Measurements from ENCODE around the gene ANO2.

Gene ANO2

DNA sequence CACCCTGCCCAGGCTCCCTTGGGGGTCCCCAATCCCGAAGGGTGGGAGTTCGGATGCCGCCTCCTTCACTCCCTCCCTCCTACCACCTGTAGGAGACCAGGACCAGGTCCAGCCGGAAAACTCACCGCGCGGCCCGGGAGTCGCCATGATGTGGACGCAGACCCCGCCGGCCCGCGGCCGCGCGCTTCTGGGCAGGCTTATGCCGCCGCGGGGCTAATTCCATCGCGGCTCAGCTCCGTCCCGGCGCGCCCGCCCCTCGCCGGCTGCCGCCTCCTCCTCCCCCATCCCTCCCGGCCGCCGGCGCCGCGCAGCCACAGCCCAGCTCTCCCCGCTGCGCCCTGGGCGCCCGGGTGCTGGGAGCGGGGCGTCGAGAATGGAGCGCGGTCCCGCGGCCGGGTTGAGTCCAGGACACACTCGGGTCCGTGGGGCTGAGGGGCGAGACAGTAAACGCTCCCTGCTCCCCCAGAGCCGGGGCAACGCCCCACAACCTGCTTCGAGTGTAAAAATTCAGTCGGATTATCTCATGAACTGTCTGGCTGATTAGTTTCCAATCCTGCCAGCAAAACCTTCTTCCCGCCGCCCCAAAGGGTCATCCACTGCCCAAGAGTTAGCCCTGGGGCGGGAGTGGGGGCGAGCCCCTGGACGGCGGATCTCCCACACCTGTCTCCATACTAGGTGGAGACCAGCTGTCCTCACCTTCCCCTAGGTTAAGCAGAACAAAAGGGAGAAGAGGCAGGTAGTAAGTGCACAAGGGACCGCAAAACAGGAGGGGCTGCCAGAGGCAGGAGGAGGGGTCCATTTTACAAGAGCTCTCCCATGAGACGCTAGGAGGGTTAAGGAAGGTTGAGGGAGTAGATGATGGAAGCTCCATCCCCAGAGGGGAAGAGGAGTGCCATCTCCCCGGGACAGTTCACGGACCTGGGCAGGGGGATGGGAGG, at the start of gene ANO2:
TSS of gene ANO2 (minus strand) at position 189 of the 938 bp plus-strand sequence. CDS start at position 147, 42 bp downstream.
- peaks cover 0 to 5% of the 10 kb centered on the region in 2 donors for H3K4me1 Mint-ChIP-seq
- no peak for ATAC-seq (replicated peaks)
- H3K4me3 Mint-ChIP-seq = peak within 1 kb of the TSS; percentile 14 to 21
- H3K9me3 Mint-ChIP-seq = peaks cover 0 to 1% of the 10 kb centered on the region in 2 donors
- H3K27ac Mint-ChIP-seq = no peak within 1 kb of the TSS
- no peaks in the 10 kb centered on the region for H3K36me3 Mint-ChIP-seq
- peaks cover 69 to 78% of the 10 kb centered on the region in 2 donors for H3K27me3 Mint-ChIP-seq
- DNase-seq = no peak

DNA sequence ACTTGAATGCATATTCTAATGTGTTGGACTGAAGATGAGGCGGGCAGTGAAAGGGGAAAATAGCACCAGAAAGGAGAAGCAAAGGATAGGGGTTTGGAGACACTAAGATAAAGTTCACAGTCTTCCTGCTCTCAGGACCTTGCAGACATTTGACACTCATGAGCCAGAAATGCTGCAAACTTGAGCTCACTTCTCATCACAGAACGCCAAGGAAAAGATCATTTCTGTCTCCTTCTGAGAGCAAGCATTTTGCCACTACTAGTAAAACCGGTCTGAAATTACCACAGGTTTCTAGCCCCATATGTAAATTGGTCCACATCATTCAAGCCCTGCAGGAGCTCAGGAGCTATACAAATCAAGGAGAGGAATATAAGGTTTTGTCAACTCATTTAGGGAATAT, 44.6 kb upstream of the ANO2 start:
- Mint-ChIP-seq H3K36me3 (no peaks in the 10 kb centered on the region), H3K27me3 (peaks cover 9 to 11% of the 10 kb centered on the region in 2 donors), H3K4me1 (peaks cover 0 to 3% of the 10 kb centered on the region in 2 donors), H3K9me3 (no peaks in the 10 kb centered on the region), H3K27ac (no peak overlapping the region), H3K4me3 (no peak overlapping the region)
- ATAC-seq (replicated peaks) (no peak), DNase-seq (no peak)

DNA sequence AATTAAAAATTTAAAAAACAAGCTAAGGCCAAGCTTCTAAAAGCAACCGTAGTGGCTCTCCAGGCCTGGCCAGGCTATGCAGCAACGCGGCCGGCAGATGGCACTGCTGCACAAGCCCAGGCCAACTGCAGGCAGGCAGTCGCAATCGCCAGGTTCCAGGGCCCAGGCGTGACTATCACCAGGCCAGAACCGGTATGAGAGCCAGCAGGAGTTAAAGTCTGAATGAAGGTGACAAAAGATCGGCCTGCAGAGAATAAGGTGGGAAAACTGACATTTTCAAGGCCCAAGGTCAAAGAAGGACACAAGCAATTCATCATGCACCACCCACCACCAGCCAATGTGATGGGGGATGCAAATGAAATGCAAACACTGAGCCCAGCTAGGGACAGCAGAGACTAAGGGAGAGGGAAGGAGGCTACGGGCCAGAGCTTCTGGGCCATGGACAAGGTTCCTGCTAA, 43.6 kb upstream of the ANO2 start:
- Mint-ChIP-seq H3K36me3 (no peaks in the 10 kb centered on the region), H3K4me3 (no peak overlapping the region), H3K9me3 (no peaks in the 10 kb centered on the region), H3K27me3 (peaks cover under 1 to 7% of the 10 kb centered on the region in 2 donors), H3K4me1 (peaks cover 0 to 3% of the 10 kb centered on the region in 2 donors), H3K27ac (no peak overlapping the region)
- ATAC-seq (replicated peaks) (peak; percentile 96 to 98), DNase-seq (peak; percentile 64)

DNA sequence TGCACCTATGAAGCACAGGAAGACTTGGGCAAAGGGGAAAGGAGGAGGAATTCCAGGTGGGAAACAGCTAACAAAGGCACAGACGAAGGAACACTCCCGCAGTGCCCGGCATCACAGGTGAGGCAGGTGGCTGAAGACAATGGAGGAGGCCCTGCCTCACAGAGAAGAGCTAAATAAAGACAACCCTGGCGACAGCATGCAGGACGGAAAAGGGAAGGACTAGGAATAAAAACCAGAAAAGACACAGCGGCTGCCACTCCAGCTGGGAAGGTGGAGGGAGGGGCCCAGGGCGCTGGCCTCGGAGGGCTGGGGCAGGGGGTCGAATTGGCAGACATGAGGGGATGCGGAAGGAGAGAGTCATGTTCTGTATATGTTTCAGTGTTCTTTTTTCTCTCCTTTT, 43.0 kb upstream of the ANO2 start:
- Mint-ChIP-seq H3K9me3 (no peaks in the 10 kb centered on the region), H3K4me3 (no peak overlapping the region), H3K27ac (no peak overlapping the region), H3K4me1 (peaks cover 0 to 3% of the 10 kb centered on the region in 2 donors), H3K27me3 (peaks cover 0 to 7% of the 10 kb centered on the region in 2 donors), H3K36me3 (no peaks in the 10 kb centered on the region)
- ATAC-seq (replicated peaks) (no peak), DNase-seq (no peak)

DNA sequence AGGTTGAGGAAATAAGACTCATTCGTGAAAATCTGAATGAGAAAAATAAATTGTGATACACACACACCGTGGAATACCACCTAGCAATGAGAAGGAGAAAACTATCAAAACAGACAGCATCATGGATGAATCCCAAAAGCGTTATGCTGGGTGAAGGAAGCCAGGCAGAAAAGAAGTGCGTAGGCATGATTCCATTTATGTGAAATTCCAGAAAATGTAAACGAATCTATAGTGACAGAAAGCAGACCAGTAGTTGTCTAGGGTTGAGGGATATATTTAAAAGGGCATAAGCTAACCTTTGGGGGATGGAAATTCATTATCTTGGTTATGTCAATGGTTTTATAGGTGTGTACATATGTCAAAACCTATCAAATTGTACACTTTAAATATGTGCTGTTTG, 42.5 kb upstream of the ANO2 start:
- DNase-seq = no peak
- Mint-ChIP-seq H3K27me3 (peaks cover 0 to 7% of the 10 kb centered on the region in 2 donors), H3K9me3 (no peaks in the 10 kb centered on the region), H3K36me3 (no peaks in the 10 kb centered on the region), H3K4me1 (peaks cover 0 to 3% of the 10 kb centered on the region in 2 donors), H3K4me3 (no peak overlapping the region), H3K27ac (no peak overlapping the region)
- ATAC-seq (replicated peaks) = no peak

DNA sequence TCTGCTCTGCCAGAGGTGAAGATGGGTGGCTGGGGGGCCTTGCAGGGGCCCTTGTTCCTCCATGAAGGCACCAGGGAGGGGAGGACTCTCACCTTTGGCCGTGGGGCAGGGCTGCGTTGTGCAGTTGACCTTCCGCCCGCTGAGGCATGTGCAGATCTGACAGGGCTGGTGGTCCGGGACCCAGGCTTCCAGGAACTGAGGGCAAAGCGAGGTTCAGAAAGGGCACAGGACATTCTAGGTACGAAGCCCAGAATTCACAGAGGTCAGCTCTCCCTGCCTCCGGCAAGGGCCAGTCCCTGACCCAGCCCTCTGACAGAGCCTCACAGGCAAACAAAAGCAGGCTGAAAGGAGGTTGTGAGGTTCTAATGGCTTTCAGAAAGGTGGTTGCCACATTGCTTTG, 40.4 kb upstream of the ANO2 start:
- Mint-ChIP-seq H3K27ac (no peak overlapping the region), H3K4me3 (no peak overlapping the region), H3K4me1 (peaks cover 0 to 3% of the 10 kb centered on the region in 2 donors), H3K36me3 (no peaks in the 10 kb centered on the region), H3K27me3 (peaks cover 12 to 13% of the 10 kb centered on the region in 2 donors), H3K9me3 (no peaks in the 10 kb centered on the region)
- ATAC-seq (replicated peaks) (no peak), DNase-seq (no peak)

DNA sequence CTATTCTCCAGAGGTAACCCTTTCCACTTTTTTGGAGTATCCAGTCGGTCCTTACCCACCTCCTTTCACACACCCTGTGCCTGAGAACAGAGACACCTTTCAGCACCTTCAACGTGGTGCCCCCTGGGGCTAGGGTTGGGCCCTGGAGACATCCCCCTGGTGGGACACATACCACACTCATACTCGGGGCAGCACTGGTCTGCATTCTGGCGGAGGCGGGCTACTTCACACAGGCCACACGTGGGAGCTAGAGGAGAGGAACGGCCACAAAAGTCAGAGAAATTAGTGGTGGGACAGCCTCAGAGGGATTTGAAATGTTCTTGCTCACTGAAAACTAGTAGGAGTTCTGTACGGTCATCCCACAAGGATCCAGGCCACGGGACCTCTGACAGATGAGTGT, 39.8 kb upstream of the ANO2 start:
- peaks cover 0 to 3% of the 10 kb centered on the region in 2 donors for H3K4me1 Mint-ChIP-seq
- ATAC-seq (replicated peaks) = no peak
- no peaks in the 10 kb centered on the region for H3K9me3 Mint-ChIP-seq
- DNase-seq = no peak
- no peaks in the 10 kb centered on the region for H3K36me3 Mint-ChIP-seq
- no peak overlapping the region for H3K4me3 Mint-ChIP-seq
- H3K27ac Mint-ChIP-seq = no peak overlapping the region
- H3K27me3 Mint-ChIP-seq = peaks cover 12 to 13% of the 10 kb centered on the region in 2 donors

DNA sequence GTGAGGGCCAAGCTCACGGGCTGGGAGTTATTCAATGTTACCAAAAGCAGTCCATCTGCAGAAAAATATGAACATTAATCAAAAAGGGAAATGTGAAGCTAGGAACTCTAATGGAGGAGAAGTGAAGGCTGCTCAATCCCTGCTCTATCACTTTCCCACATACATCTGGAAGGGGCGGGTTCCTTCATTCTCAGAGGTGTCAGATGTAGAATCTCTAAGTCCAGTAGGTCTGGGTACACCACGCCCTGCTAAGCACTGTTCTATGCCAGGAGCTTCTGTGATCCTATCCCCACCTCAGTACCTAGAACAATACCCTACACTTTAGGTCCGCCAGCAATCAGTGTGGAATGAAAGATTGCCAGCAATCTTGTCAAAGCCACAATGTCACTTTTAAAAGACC, 37.0 kb upstream of the ANO2 start:
- no peaks in the 10 kb centered on the region for H3K9me3 Mint-ChIP-seq
- H3K4me1 Mint-ChIP-seq = no peaks in the 10 kb centered on the region
- no peaks in the 10 kb centered on the region for H3K36me3 Mint-ChIP-seq
- H3K4me3 Mint-ChIP-seq = no peak overlapping the region
- no peak overlapping the region for H3K27ac Mint-ChIP-seq
- no peak for ATAC-seq (replicated peaks)
- H3K27me3 Mint-ChIP-seq = peaks cover 8 to 13% of the 10 kb centered on the region in 2 donors
- DNase-seq = no peak

DNA sequence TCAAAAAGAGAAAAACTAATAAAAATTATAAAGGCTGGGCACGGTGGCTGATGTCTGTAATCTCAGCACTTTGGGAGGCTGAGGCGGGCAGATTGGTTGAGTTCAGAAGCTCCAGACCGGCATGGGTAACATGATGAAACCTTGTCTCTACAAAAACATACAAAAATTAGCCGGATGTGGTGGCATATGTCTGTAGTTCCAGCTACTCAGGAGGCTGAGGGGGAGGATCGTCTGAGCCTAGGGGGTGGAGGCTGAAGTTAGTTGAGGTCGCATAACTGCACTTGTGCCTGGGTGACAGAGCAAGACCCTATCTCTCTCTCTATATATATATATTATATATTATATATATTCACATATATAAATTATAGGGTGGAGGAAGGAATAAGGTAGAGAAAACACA, 32.5 kb upstream of the ANO2 start:
- no peak for ATAC-seq (replicated peaks)
- no peak for DNase-seq
- Mint-ChIP-seq H3K27ac (no peak overlapping the region), H3K9me3 (no peaks in the 10 kb centered on the region), H3K4me3 (no peak overlapping the region), H3K27me3 (peaks cover 23 to 31% of the 10 kb centered on the region in 2 donors), H3K4me1 (no peaks in the 10 kb centered on the region), H3K36me3 (no peaks in the 10 kb centered on the region)

DNA sequence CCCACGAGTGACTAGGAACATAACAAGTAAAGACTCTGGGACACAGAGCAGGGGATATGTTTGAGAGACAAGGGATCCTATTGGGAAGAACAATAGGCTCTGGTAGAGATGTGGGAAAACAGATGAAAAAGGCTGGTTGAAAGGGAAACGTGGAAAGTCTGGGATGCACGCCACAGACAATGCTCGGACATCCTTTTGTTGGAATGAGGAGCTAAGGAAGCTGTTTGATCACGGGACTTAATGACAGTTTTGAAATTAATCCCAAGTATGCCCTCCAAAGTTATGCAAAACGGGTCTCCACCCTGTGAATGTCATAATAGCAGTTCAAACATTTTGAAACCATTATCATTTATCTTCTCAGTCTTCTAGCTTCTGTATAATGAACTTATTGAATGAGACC, 31.7 kb upstream of the ANO2 start:
- ATAC-seq (replicated peaks) = no peak
- no peaks in the 10 kb centered on the region for H3K9me3 Mint-ChIP-seq

DNA sequence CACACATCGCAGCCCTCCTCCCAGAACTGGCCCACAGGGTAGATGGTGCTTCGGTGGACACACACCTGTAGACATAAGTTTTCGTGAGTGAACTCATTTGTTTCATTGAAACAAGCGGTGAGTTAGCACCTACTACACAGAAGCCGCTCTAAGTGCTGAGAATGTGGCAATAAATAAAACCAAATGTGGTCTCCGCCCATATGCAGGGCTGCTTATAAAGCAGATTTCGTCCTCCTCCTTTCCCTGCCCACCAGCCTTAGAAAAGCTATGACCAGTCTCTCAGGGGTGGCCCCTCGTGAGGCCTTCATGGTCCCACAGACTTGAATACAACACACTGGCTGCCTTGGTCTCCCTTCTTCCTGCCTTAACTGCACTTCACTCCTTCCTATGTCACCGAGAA, 31.1 kb upstream of the ANO2 start:
- Mint-ChIP-seq H3K4me3 (no peak overlapping the region), H3K27me3 (peaks cover 18 to 29% of the 10 kb centered on the region in 2 donors), H3K4me1 (no peaks in the 10 kb centered on the region), H3K36me3 (no peaks in the 10 kb centered on the region), H3K27ac (no peak overlapping the region), H3K9me3 (no peaks in the 10 kb centered on the region)
- DNase-seq (no peak), ATAC-seq (replicated peaks) (no peak)

More for the DNA sequence above, 31.7 kb upstream of the ANO2 start:
- no peaks in the 10 kb centered on the region for H3K4me1 Mint-ChIP-seq
- H3K27ac Mint-ChIP-seq = no peak overlapping the region
- peaks cover 23 to 29% of the 10 kb centered on the region in 2 donors for H3K27me3 Mint-ChIP-seq
- no peak for DNase-seq
- no peak overlapping the region for H3K4me3 Mint-ChIP-seq
- H3K36me3 Mint-ChIP-seq = no peaks in the 10 kb centered on the region

DNA sequence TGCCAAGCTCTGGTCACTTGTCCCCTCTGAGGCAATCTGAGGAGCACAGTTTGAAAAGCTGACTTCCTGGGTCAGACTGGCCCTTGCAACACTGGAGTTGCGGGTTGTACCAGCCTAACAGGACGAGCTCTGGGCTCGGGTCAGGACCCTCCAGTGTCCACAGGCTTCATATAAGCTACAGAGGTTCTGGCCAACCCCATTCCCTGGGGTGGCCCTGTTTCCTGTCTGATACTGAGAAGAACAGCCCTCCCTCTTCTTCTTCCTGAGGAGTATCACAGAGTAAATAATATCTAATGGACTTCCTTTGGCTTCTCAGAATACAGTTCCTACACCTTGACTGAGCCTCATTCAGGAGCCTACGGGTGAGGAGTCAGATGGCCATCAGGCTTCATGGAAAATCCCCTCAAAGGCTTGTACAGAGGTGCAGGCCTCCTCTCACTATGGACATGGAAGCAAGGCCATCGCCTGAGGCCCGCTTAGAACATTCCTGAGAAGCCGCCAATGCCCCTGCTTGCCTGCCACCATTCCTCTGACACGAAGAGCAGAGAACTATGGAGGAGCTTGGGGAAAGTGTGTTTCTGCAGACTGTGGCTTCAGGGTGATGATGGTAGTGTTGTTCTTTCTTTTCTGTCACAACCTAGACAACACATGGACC, 28.5 kb upstream of the ANO2 start:
- Mint-ChIP-seq H3K4me3 (no peak overlapping the region), H3K27me3 (peaks cover 30 to 38% of the 10 kb centered on the region in 2 donors), H3K27ac (no peak overlapping the region), H3K4me1 (no peaks in the 10 kb centered on the region), H3K36me3 (no peaks in the 10 kb centered on the region), H3K9me3 (no peaks in the 10 kb centered on the region)
- ATAC-seq (replicated peaks) = no peak
- DNase-seq = no peak

DNA sequence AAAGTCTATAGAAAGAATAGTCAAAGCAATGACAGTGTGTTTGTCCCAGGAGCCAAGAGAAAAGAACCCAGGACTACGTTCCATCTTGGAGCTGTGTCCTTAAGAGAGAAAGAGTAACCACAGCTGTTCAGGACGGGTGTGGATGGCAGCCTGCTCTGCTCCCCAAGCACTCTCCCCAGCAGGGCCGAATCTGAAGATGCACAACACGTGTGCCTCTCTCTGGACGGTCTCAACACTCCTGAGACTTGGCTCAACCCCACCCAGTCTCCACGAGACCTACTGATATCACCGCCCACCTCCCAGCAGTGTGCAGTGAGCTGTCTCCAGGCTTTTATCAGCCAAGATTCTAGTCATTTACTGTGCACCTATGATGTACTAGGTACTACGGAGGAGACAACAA, 27.3 kb upstream of the ANO2 start:
- H3K27ac Mint-ChIP-seq = no peak overlapping the region
- no peak overlapping the region for H3K4me3 Mint-ChIP-seq
- ATAC-seq (replicated peaks) (no peak), DNase-seq (no peak)
- H3K4me1 Mint-ChIP-seq = no peaks in the 10 kb centered on the region
- no peaks in the 10 kb centered on the region for H3K36me3 Mint-ChIP-seq
- no peaks in the 10 kb centered on the region for H3K9me3 Mint-ChIP-seq
- H3K27me3 Mint-ChIP-seq = peaks cover 30 to 38% of the 10 kb centered on the region in 2 donors

DNA sequence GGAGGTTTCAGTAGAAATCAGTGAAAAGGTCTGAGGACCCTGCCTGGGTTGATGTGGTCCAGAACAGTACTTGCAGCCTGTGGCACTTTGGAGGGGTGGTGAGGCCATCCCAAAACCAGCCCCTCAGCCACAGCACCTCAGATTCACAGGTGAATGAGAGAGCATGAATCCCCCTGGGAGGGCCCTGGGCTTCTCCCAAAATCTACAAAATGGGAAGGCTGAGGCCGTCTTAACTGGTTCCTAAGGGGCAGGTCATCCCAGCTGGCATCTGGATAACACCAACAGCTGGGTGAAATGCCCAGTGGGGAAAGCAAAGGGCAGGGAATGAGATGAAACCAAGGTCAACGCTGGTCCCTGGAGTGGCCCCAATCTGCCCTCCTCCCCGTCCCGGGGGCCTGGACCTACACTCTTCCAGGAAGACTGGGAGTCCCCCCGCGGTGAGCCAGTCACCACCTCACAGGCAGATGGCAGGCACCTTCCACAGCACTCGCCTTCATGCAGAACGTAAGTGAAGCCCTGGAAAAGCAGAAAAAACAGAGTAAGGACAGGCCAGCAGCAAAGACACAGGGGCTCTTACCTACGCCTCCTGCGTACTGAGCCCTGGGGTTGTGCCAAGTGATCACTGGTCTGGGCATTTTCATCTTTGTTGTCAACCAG, 26.3 kb upstream of the ANO2 start:
- no peak for DNase-seq
- no peaks in the 10 kb centered on the region for H3K36me3 Mint-ChIP-seq
- H3K4me1 Mint-ChIP-seq = no peaks in the 10 kb centered on the region
- H3K9me3 Mint-ChIP-seq = no peaks in the 10 kb centered on the region
- no peak overlapping the region for H3K4me3 Mint-ChIP-seq
- no peak overlapping the region for H3K27ac Mint-ChIP-seq
- no peak for ATAC-seq (replicated peaks)
- peaks cover 26 to 38% of the 10 kb centered on the region in 2 donors for H3K27me3 Mint-ChIP-seq

Data from stimulated activated naive B cell treated with anti-CD40 and anti-IgM and Interleukin-4, amounts not matched to agents 10 μg/mL and 1 μg/mL and 100 μg/mL, for 72 hours (primary cell).